Hepatocyte (in vitro differentiated cells): ENCODE results near the gene CCDC88C. TPM values are rescaled to one million over a fixed set of nuclear protein-coding genes. Genes with fewer than 3 reads are reported as not detected.
"Not testable (repeated sequence)": the region's sequence is repeated elsewhere in the genome, so short reads cannot be mapped to it uniquely, and the experiment has no call there.

Experiments
- DNase-seq: peaks from one replicate; pipeline ENCODE4 v3.0.0-alpha.2; 2016; ENCODE audit warnings: low spot score
- H2AFZ ChIP-seq: fragments of 200-600 bp; sonication (generic); 2 replicates; pipeline ENCODE4 v1.6.0; 2016; ENCODE audit warnings: antibody characterized with exemption, mild to moderate bottlenecking
- H3K27ac ChIP-seq: fragments of 200-600 bp; sonication (generic); 2 replicates; pipeline ENCODE4 v1.5.1; 2016; ENCODE audit warnings: mild to moderate bottlenecking
- H3K27me3 ChIP-seq: fragments of 200-600 bp; sonication (generic); 2 replicates; pipeline ENCODE4 v1.6.1; 2016
- H3K36me3 ChIP-seq: fragments of 200-600 bp; sonication (generic); replicated peaks from 2 replicates; pipeline ENCODE4 v1.5.1; 2016; ENCODE audit warnings: low read depth; ENCODE audit not compliant: insufficient read depth
- H3K4me1 ChIP-seq: fragments of 200-600 bp; sonication (generic); 2 replicates; pipeline ENCODE4 v1.5.1; 2016; ENCODE audit warnings: mild to moderate bottlenecking, moderate library complexity; ENCODE audit not compliant: insufficient read depth
- H3K4me2 ChIP-seq: fragments of 200-600 bp; sonication (generic); 2 replicates; pipeline ENCODE4 v1.6.0; 2016
- H3K4me3 ChIP-seq: fragments of 200-600 bp; sonication (generic); 2 replicates; pipeline ENCODE4 v1.5.1; 2016; ENCODE audit warnings: mild to moderate bottlenecking
- H3K79me2 ChIP-seq: fragments of 200-600 bp; sonication (generic); 2 replicates; pipeline ENCODE4 v1.6.0; 2017; ENCODE audit warnings: mild to moderate bottlenecking
- H3K9me2 ChIP-seq: fragments of 200-600 bp; sonication (generic); replicated peaks from 2 replicates; pipeline ENCODE4 v1.6.0; 2017; ENCODE audit warnings: mild to moderate bottlenecking; ENCODE audit not compliant: insufficient read depth
- H3K9me3 ChIP-seq: fragments of 200-600 bp; sonication (generic); 2 replicates; pipeline ENCODE4 v1.5.1; 2016; ENCODE audit warnings: low read depth, mild to moderate bottlenecking
- H4K20me1 ChIP-seq: fragments of 200-600 bp; sonication (generic); 2 replicates; pipeline ENCODE4 v1.6.0; 2016; ENCODE audit warnings: mild to moderate bottlenecking; ENCODE audit not compliant: insufficient read depth, poor library complexity, severe bottlenecking
- CTCF ChIP-seq: fragments of 200-600 bp; sonication (generic); IDR thresholded peaks from 2 replicates; pipeline ENCODE4 v1.5.1; 2016; ENCODE audit warnings: antibody characterized with exemption, mild to moderate bottlenecking; ENCODE audit not compliant: poor library complexity
- EZH2 ChIP-seq: fragments of 200-600 bp; sonication (generic); IDR thresholded peaks from 2 replicates; pipeline ENCODE4 v1.6.1; 2016; ENCODE audit warnings: antibody characterized with exemption, mild to moderate bottlenecking, borderline replicate concordance
- EZH2phosphoT487 ChIP-seq: fragments of 200-600 bp; sonication (generic); IDR thresholded peaks from one replicate; pipeline ENCODE4 v1.6.1; 2018; ENCODE audit warnings: antibody characterized with exemption, mild to moderate bottlenecking, low read depth, moderate library complexity; ENCODE audit not compliant: unreplicated experiment, severe bottlenecking
- WGBS: methylation state at CpG from one replicate; pipeline ENCODE4 v1.1.6; 2016; ENCODE audit warnings: low lambda C conversion rate; ENCODE audit errors: missing lambda C conversion rate; 5-methylcytosine and 5-hydroxymethylcytosine counted together
- polyA plus RNA-seq: library from polyadenylated mRNA; unstranded; fragments of >200 nt; fragmentation: Nextera tagmentation; extraction: Ambion mirVana; gene quantifications from 2 replicates; pipeline ENCODE4 v1.2.1, GENCODE V29; 2016
- total RNA-seq: library from RNA; depleted of rRNA; stranded (reverse); fragments of >200 nt; gene quantifications from 2 replicates; pipeline ENCODE4 v1.2.3, GENCODE V29; 2014

Gene CCDC88C
- total and polyA plus RNA-seq, 2 experiments from 2014 or later, result 5.9 to 11.3 TPM

- TF ChIP-seq CTCF (no peak), EZH2phosphoT487 (no peak), EZH2 (no peak)
- Histone ChIP-seq H3K27ac (no peak overlapping the region), H4K20me1 (no peaks in the 10 kb centered on the region), H3K4me2 (no peak overlapping the region), H3K79me2 (no peaks in the 10 kb centered on the region), H3K27me3 (no peaks in the 10 kb centered on the region), H2AFZ (no peak overlapping the region), H3K4me1 (peaks cover 6% of the 10 kb centered on the region), H3K36me3 (no peaks in the 10 kb centered on the region), H3K4me3 (no peak overlapping the region), H3K9me3 (no peaks in the 10 kb centered on the region), H3K9me2 (no peaks in the 10 kb centered on the region)
- 85% methylated on average over 20 of the region's 24 CpGs for WGBS
- no peak for DNase-seq
Measured at GRCh38 chr14:91269076-91269991, 148.3 kb downstream of the CCDC88C start.

GRCh38 chr14:91267965-91268437 lies 149.6 kb downstream of the CCDC88C start:
- H3K79me2 ChIP-seq, result no peaks in the 10 kb centered on the region
- H3K4me3 ChIP-seq, result no peak overlapping the region
- 89% methylated on average over 7 of the region's 7 CpGs for WGBS
- H3K4me1 ChIP-seq, result peaks cover 6% of the 10 kb centered on the region
- no peak for DNase-seq
- H2AFZ ChIP-seq, result no peak overlapping the region
- H4K20me1 ChIP-seq, result no peaks in the 10 kb centered on the region
- no peaks in the 10 kb centered on the region for H3K27me3 ChIP-seq
- H3K27ac ChIP-seq, result no peak overlapping the region
- TF ChIP-seq CTCF (no peak), EZH2 (no peak), EZH2phosphoT487 (no peak)
- no peak overlapping the region for H3K4me2 ChIP-seq
- H3K9me2 ChIP-seq, result no peaks in the 10 kb centered on the region
- no peaks in the 10 kb centered on the region for H3K36me3 ChIP-seq
- H3K9me3 ChIP-seq, result no peaks in the 10 kb centered on the region

- H3K27ac ChIP-seq, H3K79me2 ChIP-seq, H3K4me2 ChIP-seq, H3K9me2 ChIP-seq, H3K4me3 ChIP-seq, H3K27me3 ChIP-seq, H3K9me3 ChIP-seq, H3K36me3 ChIP-seq, H2AFZ ChIP-seq, H3K4me1 ChIP-seq, H4K20me1 ChIP-seq, DNase-seq: not testable (repeated sequence)
- 93% methylated on average over 15 of the region's 15 CpGs for WGBS
Measured at GRCh38 chr14:91266276-91266675, 151.3 kb downstream of the CCDC88C start.

GRCh38 chr14:91265404-91265803 lies 152.2 kb downstream of the CCDC88C start:
- TF ChIP-seq EZH2 (no peak), CTCF (no peak)
- no peak for DNase-seq
- Histone ChIP-seq H3K4me2 (no peak overlapping the region), H3K4me3 (no peak overlapping the region), H3K36me3 (no peaks in the 10 kb centered on the region), H4K20me1 (no peaks in the 10 kb centered on the region), H3K4me1 (peaks cover 6% of the 10 kb centered on the region), H3K27me3 (no peaks in the 10 kb centered on the region), H2AFZ (no peak overlapping the region), H3K9me2 (no peaks in the 10 kb centered on the region), H3K9me3 (no peaks in the 10 kb centered on the region), H3K79me2 (no peaks in the 10 kb centered on the region), H3K27ac (no peak overlapping the region)
- WGBS, result 82% methylated on average over 7 of the region's 7 CpGs
